Ovary (tissue), 9 donors: ENCODE results near the gene NUP42. TPM values are rescaled to one million over a fixed set of nuclear protein-coding genes. Genes with fewer than 3 reads are reported as not detected.

ENCODE experiments used
- DNase-seq, 5 donors: peaks; one replicate each; pipeline ENCODE4 v3.0.0-alpha.2; 2019 to 2020
- H3K27ac ChIP-seq, 2 donors: fragments of 200-600 bp; one replicate each; pipeline versions ENCODE4 v1.5.1 to v1.8.0; 2019 to 2022
- H3K27me3 ChIP-seq: fragments of 200-600 bp; one replicate; pipeline ENCODE4 v1.8.0; 2022
- H3K36me3 ChIP-seq: fragments of 200-600 bp; sonication (generic); one replicate; pipeline ENCODE4 v1.5.1; 2019
- H3K4me1 ChIP-seq: one replicate; pipeline ENCODE4 v1.8.1; 2013; ENCODE audit warnings: mild to moderate bottlenecking, moderate library complexity; ENCODE audit not compliant: insufficient read depth
- H3K4me3 ChIP-seq: fragments of 200-600 bp; sonication (generic); one replicate; pipeline ENCODE4 v1.5.1; 2017
- H3K9me3 ChIP-seq, 2 donors: fragments of 200-600 bp in 1 of 2; sonication (generic) in 1 of 2; one replicate each; pipeline versions ENCODE4 v1.5.1 to v1.8.1; 2013 to 2019; ENCODE audit warnings: mild to moderate bottlenecking in 1 of 2, moderate library complexity in 1 of 2
- CTCF ChIP-seq, 3 donors: fragments of 450-650 bp in 2 of 3; fragments of 200-600 bp in 1 of 3; IDR thresholded peaks; one replicate each; pipeline versions ENCODE4 v1.5.1 to v1.8.0; 2016 to 2022; ENCODE audit warnings: antibody characterized with exemption in 3 of 3, mild to moderate bottlenecking in 1 of 3
- EP300 ChIP-seq: sonication (generic); formaldehyde crosslinking; IDR thresholded peaks from one replicate; pipeline ENCODE4 v1.6.1; 2017; ENCODE audit warnings: antibody characterized with exemption
- POLR2A ChIP-seq: fragments of 450-650 bp; IDR thresholded peaks from one replicate; pipeline ENCODE4 v1.6.1; 2017; ENCODE audit warnings: antibody characterized with exemption, mild to moderate bottlenecking, moderate library complexity
- WGBS, 3 donors: extraction: QIAGEN DNeasy Blood & Tissue Kit in 1 of 3; methylation state at CpG; one replicate each; pipeline versions ENCODE4 v1.1.5 to v1.1.7; 2013 to 2017; 5-methylcytosine and 5-hydroxymethylcytosine counted together
- intact Hi-C, 4 donors: fragments of 100-400 bp; cut with DNase I; formaldehyde crosslinking; loops; one replicate each; pipeline versions ENCODE4 v1.11.0 to v1.15.1; 2022 to 2023
- polyA plus RNA-seq, 2 donors: library from polyadenylated mRNA; stranded (reverse); fragments of 200-250 nt in 1 of 2; fragments of 350-450 nt in 1 of 2; fragmentation: Illumina TruSeq in 1 of 2; extraction: RNeasy Lipid Tissue Mini Kit (QIAGEN cat#74804) in 1 of 2; gene quantifications; one replicate each; pipeline ENCODE4 v1.2.3, GENCODE V29; 2013 to 2014
- total RNA-seq, 7 donors: library from RNA; depleted of rRNA in 2 of 7; stranded (reverse); fragments of >200 nt in 2 of 7; fragmentation: NEBNext Ultra II Directional in 3 of 7; extraction: Animal tissue kit (Norgen Biotek cat#: 25700) in 3 of 7; gene quantifications; one replicate each; pipeline versions ENCODE4 v1.1.0 to v1.2.4, GENCODE V29; 2016 to 2023
- donor health status: DM: no; HTN: no; CAD: no; lungs with moderate emphysema.
- donor health status: DM: no; HTN: no; CAD: no.
- donor health status: Bipolar disorder and iron deficiency.
- donor health status: DM: yes; HTN: yes; CAD: no.
- donor health status: DM: no; HTN: no; CAD: no.
- donor health status: DM: yes; HTN: yes; CAD: no.

NUP42 gene
- total and polyA plus RNA-seq, 9 donors = 17.6 to 30.8 (median 23.1) TPM

- H3K27me3 ChIP-seq = no peaks in the 10 kb centered on the region
- WGBS, 3 donors = 78 to 91% (median 83%) methylated on average over 3 of the region's 3 CpGs
- peaks cover 0 to 5% of the 10 kb centered on the region in 2 donors for H3K9me3 ChIP-seq
- TF ChIP-seq CTCF (IDR thresholded peaks at IDR 0.05) = no peak
- TF ChIP-seq POLR2A = no peak
- no peak for TF ChIP-seq EP300
- H3K27ac ChIP-seq = no peak overlapping the region
- H3K4me3 ChIP-seq = no peak overlapping the region
- no peak for DNase-seq
- no peaks in the 10 kb centered on the region for H3K4me1 ChIP-seq
- intact Hi-C loops = no loop called here
- H3K36me3 ChIP-seq = no peaks in the 10 kb centered on the region
Observed at GRCh38 chr7:23232966-23233365, 51.1 kb downstream of the NUP42 start.

- TF ChIP-seq CTCF (IDR thresholded peaks at IDR 0.05) (no peak), EP300 (no peak), POLR2A (no peak)
- Histone ChIP-seq H3K36me3 (no peaks in the 10 kb centered on the region), H3K9me3 (no peaks in the 10 kb centered on the region), H3K4me1 (no peaks in the 10 kb centered on the region), H3K27me3 (no peaks in the 10 kb centered on the region), H3K4me3 (no peak overlapping the region), H3K27ac (no peak overlapping the region)
- DNase-seq = no peak
- intact Hi-C loops = no loop called here
- 73 to 85% (median 73%) methylated on average over 9 of the region's 9 CpGs for WGBS, 3 donors
Observed at GRCh38 chr7:23234569-23235296, 52.9 kb downstream of the NUP42 start.

- intact Hi-C loops = no loop called here
- Histone ChIP-seq H3K4me1 (no peaks in the 10 kb centered on the region), H3K36me3 (no peaks in the 10 kb centered on the region), H3K27me3 (no peaks in the 10 kb centered on the region), H3K9me3 (no peaks in the 10 kb centered on the region), H3K4me3 (no peak overlapping the region), H3K27ac (no peak overlapping the region)
- 78 to 87% (median 78%) methylated on average over 6 of the region's 6 CpGs for WGBS, 3 donors
- TF ChIP-seq CTCF (IDR thresholded peaks at IDR 0.05) = no peak
- TF ChIP-seq POLR2A = no peak
- no peak for TF ChIP-seq EP300
- no peak for DNase-seq
Observed at GRCh38 chr7:23235813-23236221, 54.0 kb downstream of the NUP42 start.

GRCh38 chr7:23237000-23237399, 55.2 kb downstream of the NUP42 start:
- Histone ChIP-seq H3K27ac (no peak overlapping the region), H3K36me3 (no peaks in the 10 kb centered on the region), H3K27me3 (no peaks in the 10 kb centered on the region), H3K4me3 (no peak overlapping the region), H3K9me3 (no peaks in the 10 kb centered on the region), H3K4me1 (no peaks in the 10 kb centered on the region)
- TF ChIP-seq CTCF (IDR thresholded peaks at IDR 0.05) (no peak), POLR2A (no peak), EP300 (no peak)
- intact Hi-C loops = no loop called here
- DNase-seq = no peak
- WGBS, 3 donors = 89 to 92% (median 92%) methylated on average over 3 of the region's 3 CpGs
